Astrocyte (in vitro differentiated cells and primary cell): Measurements from ENCODE around the gene PFDN1. TPM values are rescaled to one million over a fixed set of nuclear protein-coding genes. Genes with fewer than 3 reads are reported as not detected.
A peak's percentile ranks its signal among the peaks of the same experiment; 100 is the strongest.

Experiments
- DNase-seq: peaks from one replicate; pipeline ENCODE4 v3.0.0-alpha.2; 2010; ENCODE audit warnings: low read depth
- FAIRE-seq: peaks from 2 replicates; lab custom pipeline; 2011; peaks lifted over from hg19 to GRCh38; lab: Jason Lieb, UNC
- H2AFZ ChIP-seq: 2 replicates; pipeline ENCODE4 v1.6.0; 2012; ENCODE audit warnings: low read depth, low read length, inconsistent platforms
- H3K27ac ChIP-seq: 2 replicates; pipeline ENCODE4 v1.5.1; 2011; ENCODE audit warnings: low read depth, low read length, inconsistent platforms
- H3K27me3 ChIP-seq: 2 replicates; pipeline ENCODE4 v1.6.0; 2011; ENCODE audit warnings: low read length, inconsistent platforms; ENCODE audit not compliant: insufficient read depth
- H3K36me3 ChIP-seq: 2 replicates; pipeline ENCODE4 v1.5.1; 2011; ENCODE audit warnings: low read length, inconsistent platforms; ENCODE audit not compliant: insufficient read depth
- H3K4me1 ChIP-seq: 2 replicates; pipeline ENCODE4 v1.5.1; 2011; ENCODE audit warnings: low read length, inconsistent platforms; ENCODE audit not compliant: insufficient read depth
- H3K4me2 ChIP-seq: 2 replicates; pipeline ENCODE4 v1.6.0; 2012; ENCODE audit warnings: low read length, inconsistent platforms
- H3K4me3 ChIP-seq: 2 replicates; pipeline ENCODE4 v1.5.1; 2011; ENCODE audit warnings: low read depth, mild to moderate bottlenecking, low read length, inconsistent platforms; ENCODE audit not compliant: insufficient read depth
- H3K79me2 ChIP-seq: 2 replicates; pipeline ENCODE4 v1.6.0; 2012; ENCODE audit warnings: mild to moderate bottlenecking, low read length, inconsistent platforms; ENCODE audit not compliant: insufficient read depth
- H3K9ac ChIP-seq: 2 replicates; pipeline ENCODE4 v1.6.0; 2012; ENCODE audit warnings: mild to moderate bottlenecking, low read length, inconsistent platforms
- H3K9me3 ChIP-seq: 2 replicates; pipeline ENCODE4 v1.5.1; 2012; ENCODE audit warnings: low read depth, mild to moderate bottlenecking, low read length, inconsistent platforms; ENCODE audit not compliant: insufficient read depth
- H4K20me1 ChIP-seq: 2 replicates; pipeline ENCODE4 v1.6.0; 2012; ENCODE audit warnings: low read length, inconsistent platforms; ENCODE audit not compliant: insufficient read depth
- H3K27ac Mint-ChIP-seq: one replicate; pipeline ENCODE4 v1.8.0; 2021; ENCODE audit warnings: mild to moderate bottlenecking, mixed read lengths; ENCODE audit not compliant: unreplicated experiment
- H3K27me3 Mint-ChIP-seq: one replicate; pipeline ENCODE4 v1.8.0; 2021; ENCODE audit warnings: low read depth, mixed read lengths; ENCODE audit not compliant: unreplicated experiment
- H3K36me3 Mint-ChIP-seq: one replicate; pipeline ENCODE4 v1.8.0; 2021; ENCODE audit warnings: low read depth, mixed read lengths; ENCODE audit not compliant: unreplicated experiment
- H3K4me1 Mint-ChIP-seq: one replicate; pipeline ENCODE4 v1.8.0; 2021; ENCODE audit warnings: low read depth, mixed read lengths; ENCODE audit not compliant: unreplicated experiment
- H3K4me3 Mint-ChIP-seq: one replicate; pipeline ENCODE4 v1.8.0; 2021; ENCODE audit warnings: mild to moderate bottlenecking, moderate library complexity, mixed read lengths; ENCODE audit not compliant: unreplicated experiment
- H3K9me3 Mint-ChIP-seq: one replicate; pipeline ENCODE4 v1.8.0; 2021; ENCODE audit warnings: mild to moderate bottlenecking, mixed read lengths; ENCODE audit not compliant: unreplicated experiment
- CTCF ChIP-seq: IDR thresholded peaks from 2 replicates; pipeline ENCODE4 v1.5.1; 2011; ENCODE audit warnings: low read depth, mild to moderate bottlenecking, inconsistent platforms, low read length, moderate library complexity; ENCODE audit not compliant: insufficient read depth
- EZH2 ChIP-seq: IDR thresholded peaks from 2 replicates; pipeline ENCODE4 v1.6.1; 2012; ENCODE audit warnings: mild to moderate bottlenecking, low read length, inconsistent platforms; ENCODE audit not compliant: insufficient read depth
- total RNA-seq: library from RNA; stranded (reverse); gene quantifications from 2 replicates; pipeline ENCODE4 v1.2.1, GENCODE V29; 2021

PFDN1 gene
- total RNA-seq, 1 donor from 2014 or later = 202 TPM

GRCh38 chr5:140311011-140311467 is 8.1 kb upstream of the PFDN1 start:
- Mint-ChIP-seq H3K27me3 (no peaks in the 10 kb centered on the region), H3K9me3 (no peaks in the 10 kb centered on the region), H3K27ac (peak overlapping the region; percentile 97), H3K4me1 (peaks cover 35% of the 10 kb centered on the region), H3K36me3 (no peaks in the 10 kb centered on the region), H3K4me3 (no peak overlapping the region)
- Histone ChIP-seq H3K9ac (peak overlapping the region; percentile 84), H3K27me3 (no peaks in the 10 kb centered on the region), H4K20me1 (no peaks in the 10 kb centered on the region), H3K36me3 (no peaks in the 10 kb centered on the region), H3K4me3 (no peak overlapping the region), H3K27ac (peak overlapping the region; percentile 98), H2AFZ (no peak overlapping the region), H3K79me2 (no peaks in the 10 kb centered on the region), H3K4me1 (peaks cover 46% of the 10 kb centered on the region), H3K4me2 (peak overlapping the region; percentile 81), H3K9me3 (no peaks in the 10 kb centered on the region)
- TF ChIP-seq CTCF (no peak), EZH2 (no peak)
- FAIRE-seq (peak; percentile 29), DNase-seq (peak; percentile 96)

GRCh38 chr5:140310434-140310833 is 7.5 kb upstream of the PFDN1 start:
- H3K4me1 Mint-ChIP-seq = peaks cover 35% of the 10 kb centered on the region
- H3K4me1 ChIP-seq = peaks cover 46% of the 10 kb centered on the region
- no peak for TF ChIP-seq EZH2
- no peak for TF ChIP-seq CTCF
- H3K4me3 ChIP-seq = no peak overlapping the region
- DNase-seq (no peak), FAIRE-seq (no peak)
- H3K36me3 ChIP-seq = no peaks in the 10 kb centered on the region
- no peaks in the 10 kb centered on the region for H3K9me3 Mint-ChIP-seq
- H3K27ac ChIP-seq = peak overlapping the region; percentile 98
- no peaks in the 10 kb centered on the region for H3K9me3 ChIP-seq
- H3K27me3 Mint-ChIP-seq = no peaks in the 10 kb centered on the region
- peak overlapping the region; percentile 84 for H3K9ac ChIP-seq
- H3K79me2 ChIP-seq = no peaks in the 10 kb centered on the region
- peak overlapping the region; percentile 97 for H3K27ac Mint-ChIP-seq
- H2AFZ ChIP-seq = no peak overlapping the region
- peak overlapping the region; percentile 24 for H3K4me3 Mint-ChIP-seq
- no peaks in the 10 kb centered on the region for H4K20me1 ChIP-seq
- no peaks in the 10 kb centered on the region for H3K36me3 Mint-ChIP-seq
- no peaks in the 10 kb centered on the region for H3K27me3 ChIP-seq
- H3K4me2 ChIP-seq = peak overlapping the region; percentile 81

DNA sequence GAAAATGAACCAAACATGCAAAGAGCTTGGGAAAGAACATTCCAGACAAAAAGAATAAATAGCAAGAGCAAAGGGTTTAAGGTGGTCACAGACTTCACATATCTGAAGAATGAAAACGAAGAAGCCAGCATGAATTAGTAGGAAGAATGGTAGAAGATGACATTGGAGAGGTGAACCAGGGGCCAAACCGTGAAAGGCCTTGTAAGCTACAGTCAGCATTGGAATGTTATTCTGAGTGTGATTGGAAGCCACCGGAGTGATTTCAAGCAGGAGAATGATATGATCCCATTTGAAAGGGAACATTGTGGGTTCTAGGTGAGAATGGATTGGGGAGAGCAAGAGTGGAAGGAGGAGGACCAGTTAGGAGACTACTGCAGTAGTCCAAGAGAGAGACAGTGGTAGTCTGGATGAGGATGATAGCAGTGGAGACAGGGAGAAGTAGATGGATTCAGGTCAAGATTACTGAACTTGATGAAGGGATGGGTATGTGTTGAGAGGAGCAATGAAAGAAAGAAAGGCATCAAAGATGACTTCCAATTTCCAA is 6.9 kb upstream of the PFDN1 start:
- no peak for TF ChIP-seq CTCF
- TF ChIP-seq EZH2 = no peak
- Histone ChIP-seq H3K27ac (peak overlapping the region; percentile 98), H3K9ac (peak overlapping the region; percentile 84), H3K4me1 (peaks cover 46% of the 10 kb centered on the region), H2AFZ (no peak overlapping the region), H3K4me2 (peak overlapping the region; percentile 81), H3K27me3 (no peaks in the 10 kb centered on the region), H4K20me1 (no peaks in the 10 kb centered on the region), H3K36me3 (no peaks in the 10 kb centered on the region), H3K9me3 (no peaks in the 10 kb centered on the region), H3K4me3 (no peak overlapping the region), H3K79me2 (no peaks in the 10 kb centered on the region)
- Mint-ChIP-seq H3K27ac (peak overlapping the region; percentile 97), H3K27me3 (no peaks in the 10 kb centered on the region), H3K4me1 (peaks cover 38% of the 10 kb centered on the region), H3K4me3 (no peak overlapping the region), H3K36me3 (no peaks in the 10 kb centered on the region), H3K9me3 (no peaks in the 10 kb centered on the region)
- FAIRE-seq (no peak), DNase-seq (no peak)
